ENCODE results near the gene SCTR. TPM values are rescaled to one million over a fixed set of nuclear protein-coding genes. Genes with fewer than 3 reads are reported as not detected.

SCTR gene
- total and polyA plus RNA-seq, 2 of the 13 experiments (the other 11 are each of a cell fraction or from before 2014, with no cell fraction given): not detected

DNA sequence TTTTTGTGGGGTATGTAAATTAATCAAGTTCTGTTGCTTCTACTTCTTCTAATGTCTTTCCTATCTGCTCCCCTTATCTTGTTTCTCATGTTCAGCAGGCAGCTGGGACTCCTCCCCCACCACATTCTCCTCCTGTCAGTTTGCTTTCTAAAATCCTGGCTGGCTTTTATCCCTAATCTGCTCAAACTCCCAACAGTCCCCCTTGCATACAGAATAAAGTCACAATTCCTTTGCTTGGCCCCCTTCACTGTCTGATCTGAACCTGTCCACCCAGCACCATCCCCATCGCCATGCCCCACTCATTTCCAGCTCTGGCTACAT, 22.1 kb upstream of the SCTR start:
- ATAC-seq (no peak), DNase-seq (ENCODE audit: low spot score) (no peak), FAIRE-seq (no peak)
- ChIA-PET CTCF (ENCODE audit: low intra/inter-chr PET ratio, low total read pairs) (no interaction called here), POLR2A (no interaction called here)
- intact Hi-C loops (cut with micrococcal nuclease; ENCODE audit: unreplicated experiment) (no loop called here), in situ Hi-C loops (cut with HindIII; ENCODE audit: extremely low pct_ligation_motif_present, low pct_unique_long_range_greater_than_20kb) (no loop called here)
- no peak overlapping the region for H3K4me2 ChIP-seq (ENCODE audit: low read depth, low read length)
- H4K20me1 ChIP-seq (ENCODE audit: insufficient read depth, low read length): no peaks in the 10 kb centered on the region
- no peaks in the 10 kb centered on the region for H3K9me3 ChIP-seq (ENCODE audit: low read length)
- H3K79me2 ChIP-seq (ENCODE audit: insufficient read depth, low read length): no peaks in the 10 kb centered on the region
- H3K4me1 ChIP-seq (ENCODE audit: insufficient read depth, low read length): peaks cover 21% of the 10 kb centered on the region
- H2AFZ ChIP-seq (ENCODE audit: low read length): no peak overlapping the region
- TF ChIP-seq FOXO1 (CRISPR knock-in tag; IDR thresholded peaks at IDR 0.05) (no peak), ZNF672 (CRISPR knock-in tag; IDR thresholded peaks at IDR 0.05) (no peak), KLF12 (CRISPR knock-in tag; IDR thresholded peaks at IDR 0.05; ENCODE audit: borderline replicate concordance) (no peak), ZNF550 (CRISPR knock-in tag; IDR thresholded peaks at IDR 0.05; ENCODE audit: borderline replicate concordance) (no peak), NFRKB (IDR thresholded peaks at IDR 0.05) (no peak), ZBTB40 (IDR thresholded peaks at IDR 0.05) (no peak), ZBTB40 (CRISPR knock-in tag; IDR thresholded peaks at IDR 0.05) (no peak), ARNT2 (CRISPR knock-in tag; IDR thresholded peaks at IDR 0.05; ENCODE audit: low read depth) (no peak), GATA4 (IDR thresholded peaks at IDR 0.05; ENCODE audit: borderline replicate concordance, low read depth) (no peak), ZNF20 (CRISPR knock-in tag; IDR thresholded peaks at IDR 0.05) (no peak)
- no peaks in the 10 kb centered on the region for H3K36me3 ChIP-seq (replicated peaks in 1 of 2; ENCODE audit: control insufficient read depth in 1 of 2, insufficient read depth in 2 of 2, low read length in 2 of 2)
- BruUV-seq (replicated peaks): no TSS peak
- H3K27ac ChIP-seq (ENCODE audit: extremely low read length, insufficient read depth, low read length): no peak overlapping the region
- no peak overlapping the region for H3K9ac ChIP-seq (ENCODE audit: insufficient read depth, low read depth, low read length)
- 85% methylated on average over 1 of the region's 1 CpG for WGBS (ENCODE audit: low lambda C conversion rate)
- H3K4me3 ChIP-seq (replicated peaks in 1 of 3; ENCODE audit: insufficient read depth in 1 of 3, low read depth in 2 of 3, low read length in 3 of 3): no peak overlapping the region
- H3K27me3 ChIP-seq (ENCODE audit: control insufficient read depth in 1 of 2, insufficient read depth in 2 of 2, low read length in 2 of 2): peaks cover 2 to 31% of the 10 kb centered on the region in 2 experiments; a peak in 4 of 5 replicates
